Esophagus muscularis mucosa (tissue), 4 donors: ENCODE results near the gene LGALS4. TPM values are rescaled to one million over a fixed set of nuclear protein-coding genes. Genes with fewer than 3 reads are reported as not detected.
A peak's percentile ranks its signal among the peaks of the same experiment; 100 is the strongest.

Source experiments
- DNase-seq: peaks from one replicate; pipeline ENCODE4 v3.0.0-alpha.2; 2017; ENCODE audit errors: extremely low spot score
- H3K27ac ChIP-seq, 4 donors: fragments of 200-600 bp; sonication (generic); replicated peaks in 1 of 4; 1 replicate in 3 of 4; 2 replicates in 1 of 4; pipeline ENCODE4 v1.5.1; 2016 to 2019; ENCODE audit warnings: mild to moderate bottlenecking in 1 of 4
- H3K27me3 ChIP-seq, 4 donors: fragments of 200-600 bp; sonication (generic); one replicate each; pipeline versions ENCODE4 v1.5.1 to v1.6.0; 2016 to 2019
- H3K36me3 ChIP-seq, 4 donors: fragments of 200-600 bp; sonication (generic); one replicate each; pipeline ENCODE4 v1.5.1; 2016 to 2019
- H3K4me1 ChIP-seq, 4 donors: fragments of 200-600 bp; sonication (generic); one replicate each; pipeline ENCODE4 v1.5.1; 2016 to 2019
- H3K4me3 ChIP-seq, 4 donors: fragments of 200-600 bp; sonication (generic); 1 replicate in 2 of 4; 2 replicates in 2 of 4; pipeline ENCODE4 v1.5.1; 2016 to 2019; ENCODE audit warnings: mild to moderate bottlenecking in 4 of 4, moderate library complexity in 1 of 4
- H3K9me3 ChIP-seq, 4 donors: fragments of 200-600 bp; sonication (generic); 1 replicate in 3 of 4; 2 replicates in 1 of 4; pipeline ENCODE4 v1.5.1; 2016 to 2019
- CTCF ChIP-seq, 3 experiments: fragments of 200-600 bp in 2 of 3; fragments of 450-650 bp in 1 of 3; sonication (generic) in 2 of 3; IDR thresholded peaks; one replicate each; pipeline ENCODE4 v1.5.1; 2017 to 2019; ENCODE audit warnings: antibody characterized with exemption in 3 of 3, mild to moderate bottlenecking in 2 of 3, moderate library complexity in 1 of 3
- EP300 ChIP-seq: sonication (generic); formaldehyde crosslinking; IDR thresholded peaks from one replicate; pipeline ENCODE4 v1.6.1; 2017; ENCODE audit warnings: antibody characterized with exemption
- POLR2A ChIP-seq: fragments of 450-650 bp; IDR thresholded peaks from one replicate; pipeline ENCODE4 v1.6.1; 2017; ENCODE audit warnings: antibody characterized with exemption, moderate library complexity, mild to moderate bottlenecking, low read depth
- POLR2AphosphoS5 ChIP-seq, 2 donors: sonication (generic); formaldehyde crosslinking; IDR thresholded peaks; one replicate each; pipeline ENCODE4 v1.6.1; 2017; ENCODE audit warnings: antibody characterized with exemption in 2 of 2
- WGBS: methylation state at CpG from one replicate; pipeline ENCODE4 v1.1.5; 2018; 5-methylcytosine and 5-hydroxymethylcytosine counted together
- intact Hi-C: fragments of 100-400 bp; cut with DNase I; formaldehyde crosslinking; loops from one replicate; pipeline ENCODE4 v1.15.1; 2023
- total RNA-seq, 4 donors: library from RNA; depleted of rRNA; stranded (reverse); fragments of >200 nt; gene quantifications; one replicate each; pipeline versions ENCODE4 v1.1.0 to v1.2.1, GENCODE V29; 2016

The LGALS4 gene
- total RNA-seq, 4 donors from 2014 or later: 0.42 to 2.9 (median 0.50) TPM; not detected in 1

DNA sequence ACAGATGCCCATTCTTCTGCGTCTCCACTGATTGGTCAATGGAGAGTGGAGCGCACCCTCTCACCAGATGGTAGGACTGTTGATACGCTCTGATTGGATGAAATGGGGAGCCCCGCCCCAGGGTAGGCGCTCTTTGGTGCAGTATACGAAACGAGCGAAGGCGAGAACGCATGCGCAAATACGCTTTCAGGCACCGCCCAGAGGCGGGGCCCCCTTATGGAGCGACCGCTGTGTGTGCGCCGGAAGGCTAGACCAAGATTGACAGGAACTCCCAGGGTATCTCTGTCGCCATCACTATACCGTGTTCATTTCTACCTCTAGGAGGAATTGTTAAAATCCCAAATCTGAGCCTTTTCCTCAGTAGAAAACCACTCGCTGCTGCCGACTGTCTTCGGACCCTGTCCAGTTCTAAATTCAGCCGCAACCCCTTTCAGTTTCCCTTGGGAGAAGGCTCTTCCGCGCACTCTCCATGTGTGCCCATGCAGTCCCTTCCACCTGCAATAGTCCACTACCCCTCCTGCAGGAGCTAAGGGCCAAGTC, 37.8 kb upstream of the LGALS4 start:
- TF ChIP-seq EP300 (no peak), CTCF (IDR thresholded peaks at IDR 0.05) (peak in 2 of 3 experiments; percentile 9 to 40), POLR2AphosphoS5 (IDR thresholded peaks at IDR 0.05) (peak; percentile 96 to 97), POLR2A (peak; percentile 87)
- Histone ChIP-seq H3K4me3 (peak overlapping the region; percentile 75 to 97 (median 84)), H3K27ac (peak overlapping the region; percentile 98 to 100 (median 100)), H3K9me3 (no peaks in the 10 kb centered on the region), H3K36me3 (peaks cover 19 to 28% (median 25%) of the 10 kb centered on the region in 4 donors), H3K4me1 (peaks cover 43 to 59% (median 52%) of the 10 kb centered on the region in 4 donors), H3K27me3 (no peaks in the 10 kb centered on the region)
- DNase-seq: peak; percentile 100
- 1% methylated on average over 7 of the region's 26 CpGs for WGBS
- intact Hi-C loops: no loop called here

DNA sequence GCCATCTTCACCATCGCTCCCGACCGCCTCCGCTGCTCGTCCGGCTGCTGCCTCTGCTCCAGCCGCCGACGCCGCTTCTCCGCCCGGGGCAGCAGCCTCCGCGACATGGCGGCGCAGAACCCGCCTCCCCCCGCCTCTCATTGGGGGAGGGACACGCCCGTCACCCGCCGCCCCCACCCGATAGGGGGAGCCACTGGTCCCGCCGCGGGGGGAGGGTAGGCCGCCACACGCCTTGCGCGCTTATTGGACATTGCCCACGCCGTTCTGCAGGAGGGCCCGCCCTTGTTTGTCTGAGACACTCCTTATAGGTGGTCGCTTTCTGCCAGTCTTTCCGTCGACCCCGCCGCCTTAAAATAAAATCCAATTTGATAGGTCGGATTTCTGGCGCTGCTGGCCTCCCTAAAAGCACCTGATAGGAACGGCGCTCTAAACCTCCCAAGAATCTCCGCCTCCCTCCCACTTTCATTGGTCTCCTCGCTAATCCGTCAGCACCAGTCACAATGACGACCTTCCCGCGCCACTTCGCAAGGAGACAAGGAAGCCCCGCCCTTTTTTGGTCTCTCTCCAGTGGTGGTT, 37.2 kb upstream of the LGALS4 start, which contains the start of gene HNRNPL:
Gene HNRNPL (minus strand): TSS at position 127 of the 576 bp plus-strand sequence. CDS start 20 bp downstream, at position 107.
- WGBS: 1% methylated on average over 23 of the region's 50 CpGs
- no peak for DNase-seq

DNA sequence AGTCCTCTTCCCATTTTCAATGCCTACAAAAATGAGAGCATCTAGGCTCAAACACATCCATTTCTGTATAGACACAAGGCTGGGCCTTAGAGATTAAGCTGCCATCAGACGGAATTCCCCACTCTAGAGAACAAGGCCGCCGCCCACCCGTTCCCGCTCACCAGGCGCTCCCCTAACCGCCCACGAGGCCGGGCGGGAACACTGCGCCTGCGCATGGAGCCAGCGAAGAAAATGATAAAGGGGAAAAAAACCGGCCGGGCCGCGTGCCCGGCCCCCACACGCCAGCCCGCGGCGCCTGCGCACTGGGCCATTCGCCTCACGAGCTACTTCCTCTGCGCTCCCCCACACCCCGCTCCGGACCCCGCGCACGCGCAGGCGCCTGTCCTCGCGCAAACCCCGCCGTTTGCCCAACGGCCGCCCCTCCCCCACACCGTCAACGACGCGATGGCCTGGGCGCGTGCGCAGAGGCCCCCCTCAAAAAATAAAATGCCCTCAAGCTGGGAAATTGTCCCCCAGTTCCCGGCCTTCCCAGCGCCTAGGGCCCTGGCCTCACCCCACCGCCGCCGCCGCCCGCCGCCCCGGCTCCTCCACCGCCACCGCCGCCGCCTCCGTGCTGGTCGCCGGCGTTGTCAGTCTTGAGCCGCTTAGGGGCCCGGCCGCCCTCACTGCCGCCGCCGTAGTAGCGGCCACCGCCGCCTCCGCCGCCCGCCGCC, 36.6 kb upstream of the LGALS4 start:
- intact Hi-C loops: loop anchor here (5.0 kb wide), 1 partner anchor 202 kb away; the partner anchor contains the start of gene ACTN4
- DNase-seq: peak; percentile 99
- no peak for TF ChIP-seq POLR2A
- TF ChIP-seq EP300: no peak
- TF ChIP-seq CTCF (IDR thresholded peaks at IDR 0.05): peak in 1 of 3 experiments; percentile 46
- TF ChIP-seq POLR2AphosphoS5 (IDR thresholded peaks at IDR 0.05): peak in 1 of 2 donors; percentile 86
- Histone ChIP-seq H3K4me1 (peaks cover 45 to 70% (median 62%) of the 10 kb centered on the region in 4 donors), H3K27ac (peak overlapping the region; percentile 100), H3K4me3 (peak overlapping the region; percentile 82 to 98 (median 94)), H3K27me3 (no peaks in the 10 kb centered on the region), H3K9me3 (no peaks in the 10 kb centered on the region), H3K36me3 (peaks cover 31 to 40% (median 37%) of the 10 kb centered on the region in 4 donors)
- WGBS: 0% methylated on average over 3 of the region's 76 CpGs

More for the DNA sequence above, 37.2 kb upstream of the LGALS4 start, which contains the start of gene HNRNPL:
- TF ChIP-seq POLR2A (peak; percentile 98), POLR2AphosphoS5 (IDR thresholded peaks at IDR 0.05) (peak; percentile 88 to 98), CTCF (IDR thresholded peaks at IDR 0.05) (peak; percentile 20 to 45 (median 34)), EP300 (no peak)
- Histone ChIP-seq H3K27ac (peak within 1 kb of the TSS; percentile 100), H3K27me3 (no peaks in the 10 kb centered on the region), H3K9me3 (no peaks in the 10 kb centered on the region), H3K4me1 (peaks cover 45 to 64% (median 55%) of the 10 kb centered on the region in 4 donors), H3K4me3 (peak within 1 kb of the TSS; percentile 90 to 98 (median 96)), H3K36me3 (peaks cover 25 to 33% (median 30%) of the 10 kb centered on the region in 4 donors)
- intact Hi-C loops: loop anchor here (5.0 kb wide), 1 partner anchor 203 kb away; the partner anchor contains the start of gene ACTN4

GRCh38 chr19:38848299-38849146, 35.8 kb upstream of the LGALS4 start:
- intact Hi-C loops: loop anchor here (5.0 kb wide), 1 partner anchor 201 kb away; the partner anchor contains the start of gene ACTN4
- no peak for TF ChIP-seq EP300
- TF ChIP-seq CTCF (IDR thresholded peaks at IDR 0.05): no peak
- TF ChIP-seq POLR2AphosphoS5 (IDR thresholded peaks at IDR 0.05): no peak
- H3K36me3 ChIP-seq: peaks cover 39 to 47% (median 45%) of the 10 kb centered on the region in 4 donors
- H3K4me1 ChIP-seq: peaks cover 51 to 77% (median 69%) of the 10 kb centered on the region in 4 donors
- DNase-seq: no peak
- peak overlapping the region; percentile 82 to 98 (median 94) for H3K4me3 ChIP-seq
- peak overlapping the region; percentile 100 for H3K27ac ChIP-seq
- no peaks in the 10 kb centered on the region for H3K27me3 ChIP-seq
- H3K9me3 ChIP-seq: no peaks in the 10 kb centered on the region
- 19% methylated on average over 22 of the region's 22 CpGs for WGBS
